22Rv1 (cell line): Measurements from ENCODE around the gene MYRFL.

Experiments
- CTCF ChIP-seq: fragments of 450-650 bp; IDR thresholded peaks from 2 replicates; pipeline ENCODE4 v1.5.1; 2017; ENCODE audit warnings: mild to moderate bottlenecking
- ZFX ChIP-seq: fragments of 450-650 bp; IDR thresholded peaks from 2 replicates; pipeline ENCODE4 v1.6.1; 2017; ENCODE audit warnings: antibody characterized with exemption, borderline replicate concordance

GRCh38 chr12:69931569-69931968 is 106.5 kb downstream of the MYRFL start:
- TF ChIP-seq CTCF (no peak), ZFX (no peak)
